Osteocyte (in vitro differentiated cells): ENCODE results near the gene LMLN. TPM values are rescaled to one million over a fixed set of nuclear protein-coding genes. Genes with fewer than 3 reads are reported as not detected.
"Not testable (repeated sequence)": the region's sequence is repeated elsewhere in the genome, so short reads cannot be mapped to it uniquely, and the experiment has no call there.

ENCODE experiments used
- DNase-seq: peaks from one replicate; pipeline ENCODE4 v3.0.0; 2021; ENCODE audit warnings: mixed read lengths; ENCODE audit not compliant: unreplicated experiment; ENCODE audit errors: extremely low spot score
- H3K27ac Mint-ChIP-seq: one replicate; pipeline ENCODE4 v1.8.0; 2021; ENCODE audit warnings: mild to moderate bottlenecking, mixed read lengths; ENCODE audit not compliant: unreplicated experiment
- H3K27me3 Mint-ChIP-seq: one replicate; pipeline ENCODE4 v1.8.0; 2021; ENCODE audit warnings: mixed read lengths; ENCODE audit not compliant: unreplicated experiment
- H3K36me3 Mint-ChIP-seq: one replicate; pipeline ENCODE4 v1.8.0; 2021; ENCODE audit warnings: mixed read lengths; ENCODE audit not compliant: unreplicated experiment
- H3K4me1 Mint-ChIP-seq: one replicate; pipeline ENCODE4 v1.8.0; 2021; ENCODE audit warnings: mixed read lengths; ENCODE audit not compliant: unreplicated experiment
- H3K4me3 Mint-ChIP-seq: one replicate; pipeline ENCODE4 v1.8.0; 2021; ENCODE audit warnings: mild to moderate bottlenecking, moderate library complexity, mixed read lengths; ENCODE audit not compliant: unreplicated experiment
- H3K9me3 Mint-ChIP-seq: one replicate; pipeline ENCODE4 v1.8.0; 2021; ENCODE audit warnings: mixed read lengths; ENCODE audit not compliant: unreplicated experiment
- total RNA-seq: library from RNA; stranded (reverse); gene quantifications from 2 replicates; pipeline ENCODE4 v1.2.1, GENCODE V29; 2021
- TF ChIP-seq, protein P1 (sequence below): fragments of 200-600 bp; sonication (generic); IDR thresholded peaks from 2 replicates; pipeline ENCODE4 v1.5.0; 2021; ENCODE audit warnings: antibody characterized with exemption, mild to moderate bottlenecking, moderate library complexity

The LMLN gene
- total RNA-seq, 1 donor from 2014 or later, result 5.7 TPM

DNA sequence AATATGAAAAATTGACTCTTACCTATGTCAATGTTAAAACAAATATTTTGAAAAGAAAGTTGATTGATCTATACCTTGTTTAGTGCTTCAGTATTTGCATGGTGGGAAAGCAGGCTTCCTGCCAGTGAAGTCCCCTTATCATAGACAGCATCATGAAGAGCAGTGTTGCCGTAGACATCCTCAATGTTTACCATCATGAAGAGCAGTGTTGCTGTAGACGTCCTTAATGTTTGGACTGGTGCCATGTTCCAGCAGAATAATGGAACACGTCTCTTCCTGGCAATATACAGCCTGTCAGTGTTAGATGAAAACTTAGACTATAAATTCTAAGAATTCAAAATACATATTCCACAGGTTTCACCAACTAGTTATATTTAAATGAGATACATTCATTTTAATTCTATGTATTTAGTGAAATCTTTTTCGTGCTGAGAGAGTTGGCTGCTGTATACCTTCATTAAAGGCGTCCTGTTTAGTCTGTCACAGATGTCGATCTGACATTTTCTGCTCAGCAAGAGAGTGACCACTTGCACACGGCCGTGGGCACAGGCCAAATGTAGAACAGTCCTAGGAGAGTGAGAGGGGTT is 116.8 kb downstream of the LMLN start:
- H3K4me3 Mint-ChIP-seq, result no peak overlapping the region
- peaks cover 52% of the 10 kb centered on the region for H3K27me3 Mint-ChIP-seq
- H3K27ac Mint-ChIP-seq, result no peak overlapping the region

DNA sequence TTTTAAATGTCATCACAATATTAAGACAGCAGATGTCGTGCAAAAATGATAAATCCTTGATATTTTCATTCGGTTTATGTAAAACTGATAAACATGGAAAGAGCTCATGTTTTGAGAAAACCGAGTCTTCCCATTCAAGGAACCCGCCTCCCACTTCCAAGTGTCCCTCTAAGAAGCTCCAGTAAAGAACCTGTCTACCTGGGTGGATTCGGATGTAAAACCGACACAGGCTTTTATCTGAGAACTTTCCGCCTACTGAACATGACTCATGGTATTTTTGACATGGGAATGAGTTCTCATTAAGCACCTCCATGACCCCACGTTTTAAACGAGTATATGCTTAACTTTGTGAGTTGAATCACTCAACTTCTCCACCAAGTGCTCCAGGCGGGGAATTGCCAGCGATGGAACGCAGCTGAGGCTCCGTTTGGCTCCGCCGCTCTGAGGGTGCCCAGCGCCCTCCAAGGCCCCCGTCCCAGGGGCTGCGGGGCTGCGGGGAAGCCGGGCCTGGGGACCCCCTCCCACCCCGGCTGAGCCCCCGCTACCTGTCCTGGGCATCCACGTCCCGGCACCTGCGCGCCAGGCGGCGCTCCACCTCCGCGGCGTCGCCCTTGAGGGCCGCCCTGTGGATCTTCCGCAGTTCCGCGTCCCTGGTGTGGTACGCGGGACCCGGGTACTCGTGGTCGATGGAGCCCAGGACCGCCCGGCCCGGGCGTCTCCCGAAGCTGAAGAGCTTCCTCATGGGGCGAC is 119.9 kb downstream of the LMLN start:
- Mint-ChIP-seq H3K9me3 (no peaks in the 10 kb centered on the region), H3K4me1 (peaks cover 4% of the 10 kb centered on the region), H3K4me3 (peak overlapping the region; percentile 72), H3K27ac (no peak overlapping the region), H3K27me3 (peaks cover 60% of the 10 kb centered on the region), H3K36me3 (no peaks in the 10 kb centered on the region)
- TF ChIP-seq, protein P1, sequence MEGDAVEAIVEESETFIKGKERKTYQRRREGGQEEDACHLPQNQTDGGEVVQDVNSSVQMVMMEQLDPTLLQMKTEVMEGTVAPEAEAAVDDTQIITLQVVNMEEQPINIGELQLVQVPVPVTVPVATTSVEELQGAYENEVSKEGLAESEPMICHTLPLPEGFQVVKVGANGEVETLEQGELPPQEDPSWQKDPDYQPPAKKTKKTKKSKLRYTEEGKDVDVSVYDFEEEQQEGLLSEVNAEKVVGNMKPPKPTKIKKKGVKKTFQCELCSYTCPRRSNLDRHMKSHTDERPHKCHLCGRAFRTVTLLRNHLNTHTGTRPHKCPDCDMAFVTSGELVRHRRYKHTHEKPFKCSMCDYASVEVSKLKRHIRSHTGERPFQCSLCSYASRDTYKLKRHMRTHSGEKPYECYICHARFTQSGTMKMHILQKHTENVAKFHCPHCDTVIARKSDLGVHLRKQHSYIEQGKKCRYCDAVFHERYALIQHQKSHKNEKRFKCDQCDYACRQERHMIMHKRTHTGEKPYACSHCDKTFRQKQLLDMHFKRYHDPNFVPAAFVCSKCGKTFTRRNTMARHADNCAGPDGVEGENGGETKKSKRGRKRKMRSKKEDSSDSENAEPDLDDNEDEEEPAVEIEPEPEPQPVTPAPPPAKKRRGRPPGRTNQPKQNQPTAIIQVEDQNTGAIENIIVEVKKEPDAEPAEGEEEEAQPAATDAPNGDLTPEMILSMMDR, result no peak
- no peak for DNase-seq

More for the DNA sequence above, 116.8 kb downstream of the LMLN start:
- DNase-seq, result no peak
- H3K9me3 Mint-ChIP-seq, result no peaks in the 10 kb centered on the region
- TF ChIP-seq, protein P1, result no peak
- H3K36me3 Mint-ChIP-seq, result no peaks in the 10 kb centered on the region
- H3K4me1 Mint-ChIP-seq, result peaks cover 8% of the 10 kb centered on the region

DNA sequence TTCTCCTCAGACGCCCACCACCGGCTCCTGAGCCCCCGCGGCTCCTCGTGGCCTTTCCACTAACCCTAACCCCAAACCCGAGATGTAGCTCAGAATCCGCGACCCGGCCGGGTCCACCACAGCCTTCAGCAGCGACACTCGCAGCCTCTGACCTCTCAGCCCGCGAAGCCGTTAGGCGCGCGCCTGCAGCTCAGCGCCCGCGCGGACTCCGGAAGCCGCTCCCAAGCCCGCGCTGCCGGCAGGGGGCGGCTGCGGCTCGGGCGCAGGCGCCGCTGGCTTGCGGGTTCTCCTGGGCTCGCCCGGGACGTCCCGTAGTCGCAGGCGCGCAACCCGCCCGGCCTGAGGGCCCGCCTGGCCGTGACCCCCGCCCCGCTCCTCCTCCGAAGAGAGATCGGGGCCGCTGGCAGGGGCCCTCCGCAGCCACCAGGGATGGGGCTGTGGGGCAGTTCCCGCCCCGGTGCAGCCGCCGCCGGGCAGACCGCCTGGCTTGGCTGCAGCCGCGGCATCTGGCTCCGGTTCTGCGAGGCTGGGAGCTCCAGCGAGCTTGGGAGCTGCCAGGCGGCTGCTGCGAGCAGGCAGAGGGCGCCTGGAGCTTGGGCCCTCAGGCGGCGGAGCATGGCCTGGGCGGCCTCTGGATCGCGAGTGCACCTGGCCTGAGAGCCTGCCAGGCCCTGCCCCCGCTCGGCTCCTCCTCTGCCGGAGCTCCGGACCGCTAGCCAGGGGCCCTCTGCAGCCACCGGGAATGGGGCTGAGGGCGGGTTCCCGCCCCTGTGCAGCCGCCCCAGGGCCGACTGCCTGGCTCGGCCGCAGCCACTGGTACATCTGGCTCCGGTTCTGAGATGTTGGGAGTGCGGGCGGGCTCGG is 120.7 kb downstream of the LMLN start:
- peaks cover 60% of the 10 kb centered on the region for H3K27me3 Mint-ChIP-seq
- H3K36me3 Mint-ChIP-seq, result no peaks in the 10 kb centered on the region
- H3K9me3 Mint-ChIP-seq, result no peaks in the 10 kb centered on the region
- no peak overlapping the region for H3K27ac Mint-ChIP-seq
- H3K4me3 Mint-ChIP-seq, result peak overlapping the region; percentile 72
- TF ChIP-seq, protein P1, result peak; percentile 86
- DNase-seq, result peak; percentile 92
- peaks cover 4% of the 10 kb centered on the region for H3K4me1 Mint-ChIP-seq

DNA sequence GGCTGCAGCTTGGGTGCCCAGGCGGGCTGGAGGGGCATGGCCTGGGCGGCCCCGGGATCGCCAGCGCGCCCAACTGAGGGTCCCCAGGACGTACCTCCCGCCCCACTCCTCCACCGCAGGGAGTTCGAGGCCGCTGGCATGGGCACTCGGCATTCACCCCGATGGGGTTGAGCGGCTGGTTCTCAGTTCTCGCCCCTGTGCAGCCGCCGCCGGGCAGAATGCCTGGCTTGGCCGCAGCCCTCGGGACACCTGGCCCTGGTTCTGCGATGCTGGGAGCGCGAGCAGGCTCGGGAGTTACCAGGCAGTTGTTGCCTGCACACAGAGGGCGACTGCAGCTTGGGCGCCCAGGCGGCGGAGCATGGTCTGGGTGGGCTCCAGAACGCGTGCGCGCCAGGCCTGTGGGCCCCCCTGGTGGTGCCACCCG is 121.4 kb downstream of the LMLN start:
- TF ChIP-seq, protein P1, result no peak
- no peak overlapping the region for H3K4me3 Mint-ChIP-seq
- H3K27me3 Mint-ChIP-seq, result peaks cover 60% of the 10 kb centered on the region
- no peak for DNase-seq
- H3K4me1 Mint-ChIP-seq, result peaks cover 4% of the 10 kb centered on the region
- no peaks in the 10 kb centered on the region for H3K9me3 Mint-ChIP-seq
- H3K36me3 Mint-ChIP-seq, result no peaks in the 10 kb centered on the region
- H3K27ac Mint-ChIP-seq, result no peak overlapping the region

DNA sequence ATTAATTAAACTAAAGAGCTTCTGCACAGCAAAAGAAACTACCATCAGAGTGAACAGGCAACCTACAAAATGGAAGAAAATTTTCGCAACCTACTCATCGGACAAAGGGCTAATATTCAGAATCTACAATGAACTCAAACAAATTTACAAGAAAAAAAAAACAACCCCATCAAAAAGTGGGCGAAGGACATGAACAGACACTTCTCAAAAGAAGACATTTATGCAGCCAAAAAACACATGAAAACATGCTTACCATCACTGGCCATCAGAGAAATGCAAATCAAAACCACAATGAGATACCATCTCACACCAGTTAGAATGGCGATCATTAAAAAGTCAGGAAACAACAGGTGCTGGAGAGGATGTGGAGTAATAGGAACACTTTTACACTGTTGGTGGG is 122.2 kb downstream of the LMLN start:
- H3K9me3 Mint-ChIP-seq, H3K36me3 Mint-ChIP-seq, H3K4me3 Mint-ChIP-seq, H3K27ac Mint-ChIP-seq, H3K4me1 Mint-ChIP-seq, DNase-seq: not testable (repeated sequence)
- peaks cover 60% of the 10 kb centered on the region for H3K27me3 Mint-ChIP-seq
